ENCODE measurements around the gene TXNRD2.

DNA sequence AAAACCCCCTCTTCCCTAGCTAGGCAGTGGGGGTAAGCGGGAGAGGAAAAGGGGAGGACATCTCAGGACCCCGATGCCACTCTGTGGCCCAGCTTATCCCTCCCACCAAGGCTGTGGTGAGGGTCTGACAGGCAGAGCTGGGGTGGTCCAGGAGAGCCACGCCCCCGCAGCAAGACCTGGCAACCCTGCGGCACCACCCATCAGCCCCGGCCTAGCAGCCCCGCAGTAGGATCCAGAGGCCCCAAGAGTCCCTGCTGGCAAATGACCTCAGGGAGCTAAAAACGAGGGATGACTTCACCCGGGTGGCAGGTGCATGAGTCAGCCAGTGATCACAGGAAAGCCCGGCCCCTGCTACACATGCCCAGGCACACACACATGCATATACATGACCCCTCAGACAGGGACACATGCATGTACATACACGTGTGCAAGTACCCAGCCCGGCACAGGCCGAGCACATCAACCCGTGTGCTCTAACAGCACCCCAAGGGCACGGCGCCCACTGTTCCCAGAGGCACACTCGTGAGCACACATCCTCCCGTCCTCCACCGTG is 42.7 kb upstream of the TXNRD2 start:
- TF ChIP-seq, protein P1, sequence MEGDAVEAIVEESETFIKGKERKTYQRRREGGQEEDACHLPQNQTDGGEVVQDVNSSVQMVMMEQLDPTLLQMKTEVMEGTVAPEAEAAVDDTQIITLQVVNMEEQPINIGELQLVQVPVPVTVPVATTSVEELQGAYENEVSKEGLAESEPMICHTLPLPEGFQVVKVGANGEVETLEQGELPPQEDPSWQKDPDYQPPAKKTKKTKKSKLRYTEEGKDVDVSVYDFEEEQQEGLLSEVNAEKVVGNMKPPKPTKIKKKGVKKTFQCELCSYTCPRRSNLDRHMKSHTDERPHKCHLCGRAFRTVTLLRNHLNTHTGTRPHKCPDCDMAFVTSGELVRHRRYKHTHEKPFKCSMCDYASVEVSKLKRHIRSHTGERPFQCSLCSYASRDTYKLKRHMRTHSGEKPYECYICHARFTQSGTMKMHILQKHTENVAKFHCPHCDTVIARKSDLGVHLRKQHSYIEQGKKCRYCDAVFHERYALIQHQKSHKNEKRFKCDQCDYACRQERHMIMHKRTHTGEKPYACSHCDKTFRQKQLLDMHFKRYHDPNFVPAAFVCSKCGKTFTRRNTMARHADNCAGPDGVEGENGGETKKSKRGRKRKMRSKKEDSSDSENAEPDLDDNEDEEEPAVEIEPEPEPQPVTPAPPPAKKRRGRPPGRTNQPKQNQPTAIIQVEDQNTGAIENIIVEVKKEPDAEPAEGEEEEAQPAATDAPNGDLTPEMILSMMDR (IDR thresholded peaks at IDR 0.05; ENCODE audit: borderline replicate concordance, extremely low read depth, low read length, poor library complexity, severe bottlenecking): no peak
- TF ChIP-seq EZH2 (IDR thresholded peaks at IDR 0.05; ENCODE audit: borderline replicate concordance, low read depth, low read length, severe bottlenecking): no peak
